Measurements from ENCODE around the gene VWA8. TPM values are rescaled to one million over a fixed set of nuclear protein-coding genes. Genes with fewer than 3 reads are reported as not detected.

VWA8 gene
- total and polyA plus RNA-seq, 4 donors, result 7.1 to 50.3 (median 12.4) TPM

GRCh38 chr13:41549491-41549890 lies 411.4 kb downstream of the VWA8 start:
- no peaks in the 10 kb centered on the region for H3K27me3 ChIP-seq (ENCODE audit: control insufficient read depth in 4 of 4, insufficient read depth in 4 of 4, low read length in 3 of 4)
- no peaks in the 10 kb centered on the region for H3K9me3 ChIP-seq (ENCODE audit: control insufficient read depth in 4 of 4, low read length in 3 of 4)
- H3K4me1 ChIP-seq (ENCODE audit: control insufficient read depth in 4 of 4, insufficient read depth in 4 of 4, low read length in 3 of 4), result no peaks in the 10 kb centered on the region
- no peaks in the 10 kb centered on the region for H3K36me3 ChIP-seq (ENCODE audit: control insufficient read depth in 4 of 4, insufficient read depth in 3 of 4, low read depth in 1 of 4, low read length in 3 of 4)
- no peak overlapping the region for H3K9ac ChIP-seq (ENCODE audit: low read depth in 1 of 2, low read length in 2 of 2)
- 94% methylated on average over 10 of the region's 10 CpGs for WGBS
- TF ChIP-seq, protein P1, sequence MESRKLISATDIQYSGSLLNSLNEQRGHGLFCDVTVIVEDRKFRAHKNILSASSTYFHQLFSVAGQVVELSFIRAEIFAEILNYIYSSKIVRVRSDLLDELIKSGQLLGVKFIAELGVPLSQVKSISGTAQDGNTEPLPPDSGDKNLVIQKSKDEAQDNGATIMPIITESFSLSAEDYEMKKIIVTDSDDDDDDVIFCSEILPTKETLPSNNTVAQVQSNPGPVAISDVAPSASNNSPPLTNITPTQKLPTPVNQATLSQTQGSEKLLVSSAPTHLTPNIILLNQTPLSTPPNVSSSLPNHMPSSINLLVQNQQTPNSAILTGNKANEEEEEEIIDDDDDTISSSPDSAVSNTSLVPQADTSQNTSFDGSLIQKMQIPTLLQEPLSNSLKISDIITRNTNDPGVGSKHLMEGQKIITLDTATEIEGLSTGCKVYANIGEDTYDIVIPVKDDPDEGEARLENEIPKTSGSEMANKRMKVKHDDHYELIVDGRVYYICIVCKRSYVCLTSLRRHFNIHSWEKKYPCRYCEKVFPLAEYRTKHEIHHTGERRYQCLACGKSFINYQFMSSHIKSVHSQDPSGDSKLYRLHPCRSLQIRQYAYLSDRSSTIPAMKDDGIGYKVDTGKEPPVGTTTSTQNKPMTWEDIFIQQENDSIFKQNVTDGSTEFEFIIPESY (IDR thresholded peaks at IDR 0.05), result no peak
- TF ChIP-seq NR2F2 (IDR thresholded peaks at IDR 0.05), result no peak
- TF ChIP-seq FOXA1 (IDR thresholded peaks at IDR 0.05), result no peak
- TF ChIP-seq EGR1 (IDR thresholded peaks at IDR 0.05; ENCODE audit: low read depth in 2 of 2), result no peak
- TF ChIP-seq JUND (IDR thresholded peaks at IDR 0.05), result no peak
- no peak for TF ChIP-seq CTCF (IDR thresholded peaks at IDR 0.05; ENCODE audit: low read depth, low read length, missing input control)
- TF ChIP-seq GABPA (IDR thresholded peaks at IDR 0.05 in 1 of 2, conservative IDR thresholded peaks at IDR 0.05 in 1 of 2), result no peak
- no peak for TF ChIP-seq REST (IDR thresholded peaks at IDR 0.05)
- TF ChIP-seq SP1 (IDR thresholded peaks at IDR 0.05), result no peak
- TF ChIP-seq ATF3 (IDR thresholded peaks at IDR 0.05), result no peak
- TF ChIP-seq HNF4G (IDR thresholded peaks at IDR 0.05), result no peak
- no peak for TF ChIP-seq RXRA (IDR thresholded peaks at IDR 0.05)
- TF ChIP-seq FOXA2 (IDR thresholded peaks at IDR 0.05), result no peak
- TF ChIP-seq HNF4A (conservative IDR thresholded peaks at IDR 0.05), result no peak
- no peak overlapping the region for H3K4me3 ChIP-seq (ENCODE audit: low read depth in 1 of 3, low read length in 3 of 3)
- no peak for DNase-seq (ENCODE audit: low spot score)
- H3K27ac ChIP-seq (ENCODE audit: low read depth in 1 of 2, low read length in 2 of 2), result no peak overlapping the region

GRCh38 chr13:41548910-41549309 lies 412.0 kb downstream of the VWA8 start:
- H3K36me3 ChIP-seq (ENCODE audit: control insufficient read depth in 4 of 4, insufficient read depth in 3 of 4, low read depth in 1 of 4, low read length in 3 of 4), result no peaks in the 10 kb centered on the region
- DNase-seq (ENCODE audit: low spot score), result no peak
- WGBS, result 96% methylated on average over 6 of the region's 6 CpGs
- no peak overlapping the region for H3K27ac ChIP-seq (ENCODE audit: low read depth in 1 of 2, low read length in 2 of 2)
- H3K4me1 ChIP-seq (ENCODE audit: control insufficient read depth in 4 of 4, insufficient read depth in 4 of 4, low read length in 3 of 4), result no peaks in the 10 kb centered on the region
- H3K9ac ChIP-seq (ENCODE audit: low read depth in 1 of 2, low read length in 2 of 2), result no peak overlapping the region
- no peaks in the 10 kb centered on the region for H3K9me3 ChIP-seq (ENCODE audit: control insufficient read depth in 4 of 4, low read length in 3 of 4)
- no peaks in the 10 kb centered on the region for H3K27me3 ChIP-seq (ENCODE audit: control insufficient read depth in 4 of 4, insufficient read depth in 4 of 4, low read length in 3 of 4)
- no peak overlapping the region for H3K4me3 ChIP-seq (ENCODE audit: low read depth in 1 of 3, low read length in 3 of 3)
- no peak for TF ChIP-seq TAF1 (conservative IDR thresholded peaks at IDR 0.05)
- TF ChIP-seq JUND (IDR thresholded peaks at IDR 0.05), result no peak
- no peak for TF ChIP-seq HNF4G (IDR thresholded peaks at IDR 0.05)
- TF ChIP-seq RAD21 (IDR thresholded peaks at IDR 0.05), result no peak
- TF ChIP-seq, protein P1 (IDR thresholded peaks at IDR 0.05), result no peak
